Epithelial cell of proximal tubule (primary cell): Measurements from ENCODE around the gene DZIP3. TPM values are rescaled to one million over a fixed set of nuclear protein-coding genes. Genes with fewer than 3 reads are reported as not detected.

Source experiments
- DNase-seq: peaks from one replicate; pipeline ENCODE4 v3.0.0-alpha.2; 2011; ENCODE audit warnings: low read depth
- H3K4me3 ChIP-seq: 2 replicates; pipeline ENCODE4 v1.5.1; 2011; ENCODE audit warnings: low read depth, mild to moderate bottlenecking, low read length
- CTCF ChIP-seq: conservative IDR thresholded peaks from 2 replicates; pipeline ENCODE4 v1.5.1; 2012; ENCODE audit warnings: low read depth, mild to moderate bottlenecking, low read length
- total RNA-seq: library from RNA; depleted of rRNA; stranded (reverse); fragments of >200 nt; gene quantifications from 2 replicates; pipeline ENCODE4 v1.2.3, GENCODE V29; 2015

Gene DZIP3
- total RNA-seq, 1 donor from 2014 or later: 6.3 TPM

GRCh38 chr3:108719178-108719806, 129.8 kb downstream of the DZIP3 start:
- no peak overlapping the region for H3K4me3 ChIP-seq
- DNase-seq: no peak
- no peak for TF ChIP-seq CTCF

GRCh38 chr3:108722724-108723123, 133.2 kb downstream of the DZIP3 start:
- DNase-seq: no peak
- no peak for TF ChIP-seq CTCF
- H3K4me3 ChIP-seq: no peak overlapping the region

- H3K4me3 ChIP-seq: no peak overlapping the region
- TF ChIP-seq CTCF: no peak
- no peak for DNase-seq
These were observed 134.6 kb downstream of the DZIP3 start for GRCh38 chr3:108724101-108724500.

GRCh38 chr3:108728105-108728504, 138.6 kb downstream of the DZIP3 start:
- TF ChIP-seq CTCF: no peak
- no peak for DNase-seq
- no peak overlapping the region for H3K4me3 ChIP-seq

- TF ChIP-seq CTCF: no peak
- no peak overlapping the region for H3K4me3 ChIP-seq
- no peak for DNase-seq
These were observed 139.4 kb downstream of the DZIP3 start for GRCh38 chr3:108728934-108729333.

GRCh38 chr3:108736821-108737220, 147.3 kb downstream of the DZIP3 start:
- DNase-seq: no peak
- H3K4me3 ChIP-seq: no peak overlapping the region
- no peak for TF ChIP-seq CTCF

- no peak for TF ChIP-seq CTCF
- DNase-seq: no peak
- H3K4me3 ChIP-seq: no peak overlapping the region
These were observed 153.4 kb downstream of the DZIP3 start for GRCh38 chr3:108742929-108743328.
